ENCODE data around the gene TRIM14.

- no peak for TF ChIP-seq CTCF (IDR thresholded peaks at IDR 0.05; ENCODE audit: insufficient read depth, low read length, poor library complexity, severe bottlenecking)
- no peak for TF ChIP-seq EZH2phosphoT487 (conservative IDR thresholded peaks at IDR 0.05; ENCODE audit: low read length)
These were observed 98.4 kb downstream of the TRIM14 start for GRCh38 chr9:98020476-98021145.

All from SU-DHL-6 (cell line).